Measurements from ENCODE around the gene NLRP3.

- no peak for TF ChIP-seq CTCF (IDR thresholded peaks at IDR 0.05; ENCODE audit: poor library complexity)
- TF ChIP-seq EZH2 (IDR thresholded peaks at IDR 0.05; ENCODE audit: borderline replicate concordance): no peak
- TF ChIP-seq EZH2phosphoT487 (IDR thresholded peaks at IDR 0.05; ENCODE audit: low read depth, severe bottlenecking, unreplicated experiment): no peak
Measured at GRCh38 chr1:247493106-247493505, 77.1 kb downstream of the NLRP3 start.
